ENCODE data around the gene EARS2. TPM values are rescaled to one million over a fixed set of nuclear protein-coding genes. Genes with fewer than 3 reads are reported as not detected.

EARS2 gene
- total RNA-seq, 1 donor from 2014 or later, result 16.8 TPM

DNA sequence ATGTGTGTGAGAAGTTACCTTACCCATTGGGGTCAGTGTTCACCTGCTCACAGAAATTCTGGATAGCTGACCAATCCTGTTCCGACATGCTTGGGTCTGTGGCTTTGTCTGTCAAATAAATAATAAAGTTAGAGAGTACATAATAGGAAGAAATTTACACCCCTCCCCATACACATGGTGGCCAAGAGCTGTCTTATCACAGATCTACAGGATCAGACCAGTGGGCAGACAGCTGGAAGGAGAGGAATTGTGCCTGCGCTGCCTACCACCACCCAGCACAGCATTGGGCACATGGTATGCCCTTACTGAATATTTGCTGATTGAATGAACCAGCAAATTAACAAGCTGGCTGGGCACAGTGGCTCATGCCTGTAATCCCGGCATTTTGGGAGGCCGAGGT is 61.5 kb downstream of the EARS2 start:
- intact Hi-C loops (cut with DNase I), result no loop called here
- no peaks in the 10 kb centered on the region for H3K27me3 ChIP-seq
- peaks cover 48 to 51% of the 10 kb centered on the region in 2 donors for H3K36me3 ChIP-seq
- H3K4me3 ChIP-seq, result no peak overlapping the region
- no peak for DNase-seq (ENCODE audit: low spot score in 2 of 2)
- H3K4me1 ChIP-seq, result no peaks in the 10 kb centered on the region
- H3K27ac ChIP-seq, result no peak overlapping the region
- H3K9me3 ChIP-seq, result no peaks in the 10 kb centered on the region
- TF ChIP-seq, protein P1, sequence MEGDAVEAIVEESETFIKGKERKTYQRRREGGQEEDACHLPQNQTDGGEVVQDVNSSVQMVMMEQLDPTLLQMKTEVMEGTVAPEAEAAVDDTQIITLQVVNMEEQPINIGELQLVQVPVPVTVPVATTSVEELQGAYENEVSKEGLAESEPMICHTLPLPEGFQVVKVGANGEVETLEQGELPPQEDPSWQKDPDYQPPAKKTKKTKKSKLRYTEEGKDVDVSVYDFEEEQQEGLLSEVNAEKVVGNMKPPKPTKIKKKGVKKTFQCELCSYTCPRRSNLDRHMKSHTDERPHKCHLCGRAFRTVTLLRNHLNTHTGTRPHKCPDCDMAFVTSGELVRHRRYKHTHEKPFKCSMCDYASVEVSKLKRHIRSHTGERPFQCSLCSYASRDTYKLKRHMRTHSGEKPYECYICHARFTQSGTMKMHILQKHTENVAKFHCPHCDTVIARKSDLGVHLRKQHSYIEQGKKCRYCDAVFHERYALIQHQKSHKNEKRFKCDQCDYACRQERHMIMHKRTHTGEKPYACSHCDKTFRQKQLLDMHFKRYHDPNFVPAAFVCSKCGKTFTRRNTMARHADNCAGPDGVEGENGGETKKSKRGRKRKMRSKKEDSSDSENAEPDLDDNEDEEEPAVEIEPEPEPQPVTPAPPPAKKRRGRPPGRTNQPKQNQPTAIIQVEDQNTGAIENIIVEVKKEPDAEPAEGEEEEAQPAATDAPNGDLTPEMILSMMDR (IDR thresholded peaks at IDR 0.05), result no peak

DNA sequence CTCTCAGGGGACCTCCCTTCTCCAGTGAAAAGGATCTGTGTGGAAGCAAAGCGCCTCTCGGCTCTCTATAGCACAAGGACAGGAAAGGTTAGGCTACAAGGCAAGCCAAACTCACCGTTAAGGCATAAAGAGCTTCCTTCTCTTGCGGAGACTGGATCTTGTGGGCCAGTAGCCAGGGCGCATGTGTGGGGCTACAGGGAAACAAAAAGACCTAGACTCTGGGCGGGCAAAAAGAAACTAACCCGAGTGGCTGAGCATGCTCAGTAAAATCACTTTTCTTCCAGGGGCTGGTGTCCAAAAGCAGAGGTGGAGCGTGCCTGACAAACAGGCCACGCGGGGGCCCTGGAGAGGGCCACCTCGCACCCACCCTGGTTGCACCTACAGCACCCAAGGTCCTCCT is 63.0 kb downstream of the EARS2 start:
- TF ChIP-seq, protein P1 (IDR thresholded peaks at IDR 0.05), result no peak
- intact Hi-C loops (cut with DNase I), result no loop called here

DNA sequence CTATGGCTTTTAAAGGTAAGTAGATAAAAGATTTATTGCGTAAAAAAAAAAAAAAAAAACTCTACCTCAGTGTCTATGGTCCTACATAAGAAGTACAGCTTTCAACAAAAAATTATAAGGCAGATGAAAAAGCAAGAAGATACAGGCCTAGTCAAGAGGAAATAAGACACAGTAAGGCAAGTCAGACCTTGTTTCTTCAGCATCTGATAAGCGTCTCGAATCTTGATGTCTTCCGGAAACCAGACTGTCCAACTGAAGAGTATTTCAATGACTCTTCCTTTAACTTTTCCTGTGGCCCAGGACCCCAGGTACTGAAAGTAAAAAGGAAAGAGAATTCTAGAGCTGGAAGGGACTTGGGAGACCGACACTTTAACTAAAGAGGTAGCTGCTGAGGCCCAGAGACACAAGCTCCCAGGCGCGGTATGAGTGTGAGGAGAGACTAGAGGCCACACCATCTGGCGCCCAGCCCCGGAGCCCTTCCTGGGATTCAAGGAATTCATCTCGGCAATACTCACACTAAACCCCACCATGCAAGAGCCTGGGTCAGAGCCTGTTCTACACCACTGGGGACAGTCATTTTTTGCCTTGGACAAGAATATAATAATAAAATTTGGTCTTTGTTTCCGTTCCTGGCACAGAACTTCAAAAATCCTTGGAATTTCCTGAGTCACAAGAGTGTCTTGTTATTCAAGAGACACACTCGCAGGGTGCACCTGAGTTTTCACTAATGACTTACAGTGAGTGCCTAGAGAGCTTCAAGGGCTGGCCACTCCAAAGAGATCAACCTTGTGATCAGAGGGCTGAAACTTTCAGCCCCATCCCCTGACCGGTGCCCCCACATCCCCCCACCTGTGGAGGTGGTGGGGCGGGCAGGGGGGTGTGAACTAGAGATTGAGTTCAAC is 65.4 kb downstream of the EARS2 start:
- Histone ChIP-seq H3K27me3 (no peaks in the 10 kb centered on the region), H3K4me3 (no peak overlapping the region), H3K9me3 (no peaks in the 10 kb centered on the region), H3K27ac (no peak overlapping the region), H3K36me3 (peaks cover 85 to 90% of the 10 kb centered on the region in 2 donors), H3K4me1 (no peaks in the 10 kb centered on the region)
- intact Hi-C loops (cut with DNase I), result no loop called here
- TF ChIP-seq, protein P1 (IDR thresholded peaks at IDR 0.05), result no peak
- no peak for DNase-seq (ENCODE audit: low spot score in 2 of 2)

More for the DNA sequence above, 63.0 kb downstream of the EARS2 start:
- no peaks in the 10 kb centered on the region for H3K9me3 ChIP-seq
- no peaks in the 10 kb centered on the region for H3K4me1 ChIP-seq
- no peak overlapping the region for H3K4me3 ChIP-seq
- no peak overlapping the region for H3K27ac ChIP-seq
- H3K36me3 ChIP-seq, result peaks cover 62 to 66% of the 10 kb centered on the region in 2 donors
- no peaks in the 10 kb centered on the region for H3K27me3 ChIP-seq
- DNase-seq (ENCODE audit: low spot score in 2 of 2), result no peak

DNA sequence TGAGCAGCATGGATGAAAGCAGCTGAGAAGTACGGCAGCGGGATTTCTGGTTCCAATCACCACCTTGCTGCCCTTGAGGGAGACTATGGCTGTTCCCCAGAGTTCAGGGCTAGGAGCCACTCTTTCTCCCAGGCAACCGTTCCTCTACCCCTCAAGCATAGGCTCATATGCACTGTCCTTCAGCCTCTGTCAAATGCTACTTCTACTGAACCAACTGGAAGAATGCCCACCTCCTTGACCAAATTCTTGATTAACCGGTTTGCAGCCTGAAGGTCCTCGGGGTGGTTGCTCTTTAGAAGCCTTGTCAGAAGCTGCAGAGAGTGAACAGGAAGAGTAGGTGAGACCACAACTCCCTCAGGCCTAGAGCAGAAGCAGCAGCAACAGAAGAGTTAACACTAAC is 70.7 kb downstream of the EARS2 start:
- DNase-seq (ENCODE audit: low spot score in 2 of 2), result no peak

DNA sequence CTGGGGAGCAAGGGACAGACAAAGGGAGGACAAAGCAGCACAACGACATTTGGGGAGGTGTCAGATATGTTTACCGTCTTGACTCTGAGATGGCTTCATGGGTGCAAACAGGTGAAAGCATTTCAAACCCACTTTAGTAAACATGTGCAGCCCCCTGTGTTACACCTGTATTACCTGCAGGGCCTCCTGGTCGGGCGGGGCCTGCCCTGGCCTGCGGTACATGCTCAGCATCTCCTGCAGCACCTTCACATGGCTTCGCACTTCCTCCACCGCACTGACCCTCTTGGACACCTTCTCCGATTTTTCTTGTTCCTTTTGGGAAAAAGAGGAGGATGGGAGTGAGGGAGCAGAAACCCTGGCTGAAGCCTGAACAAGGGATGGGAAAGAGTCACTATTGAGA is 71.3 kb downstream of the EARS2 start:
- no peaks in the 10 kb centered on the region for H3K9me3 ChIP-seq
- H3K27ac ChIP-seq, result no peak overlapping the region
- peaks cover 91 to 98% of the 10 kb centered on the region in 2 donors for H3K36me3 ChIP-seq
- TF ChIP-seq, protein P1 (IDR thresholded peaks at IDR 0.05), result no peak
- H3K4me1 ChIP-seq, result no peaks in the 10 kb centered on the region
- H3K27me3 ChIP-seq, result no peaks in the 10 kb centered on the region
- intact Hi-C loops (cut with DNase I), result no loop called here
- no peak for DNase-seq (ENCODE audit: low spot score in 2 of 2)
- no peak overlapping the region for H3K4me3 ChIP-seq

More for the DNA sequence above, 70.7 kb downstream of the EARS2 start:
- Histone ChIP-seq H3K4me3 (no peak overlapping the region), H3K27me3 (no peaks in the 10 kb centered on the region), H3K27ac (no peak overlapping the region), H3K4me1 (no peaks in the 10 kb centered on the region), H3K36me3 (peaks cover 93 to 97% of the 10 kb centered on the region in 2 donors), H3K9me3 (no peaks in the 10 kb centered on the region)
- intact Hi-C loops (cut with DNase I), result no loop called here
- TF ChIP-seq, protein P1 (IDR thresholded peaks at IDR 0.05), result no peak

Data from ascending aorta (tissue), 2 donors.